Astrocyte of the spinal cord (primary cell): Measurements from ENCODE around the gene GPR68.
A peak's percentile ranks its signal among the peaks of the same experiment; 100 is the strongest.
"Not testable (repeated sequence)": the region's sequence is repeated elsewhere in the genome, so short reads cannot be mapped to it uniquely, and the experiment has no call there.

Experiments
- DNase-seq: peaks from one replicate; pipeline ENCODE4 v3.0.0; 2011; ENCODE audit warnings: low read depth, low spot score
- H3K4me3 ChIP-seq: 2 replicates; pipeline ENCODE4 v1.5.1; 2011; ENCODE audit warnings: low read depth, mild to moderate bottlenecking, low read length, moderate library complexity
- CTCF ChIP-seq: IDR thresholded peaks from 2 replicates; pipeline ENCODE4 v1.5.1; 2012; ENCODE audit warnings: low read depth, mild to moderate bottlenecking, low read length, inconsistent platforms
- in situ Hi-C: cut with HindIII; loops from 2 replicates; pipeline ENCODE4 v1.10.0; 2017; ENCODE audit warnings: low sequenced_read_pairs

The GPR68 gene

GRCh38 chr14:91270188-91270587 lies 25.7 kb upstream of the GPR68 start:
- in situ Hi-C loops, result no loop called here
- H3K4me3 ChIP-seq, result no peak overlapping the region
- TF ChIP-seq CTCF, result no peak
- DNase-seq, result no peak

GRCh38 chr14:91269076-91269991 lies 24.8 kb upstream of the GPR68 start:
- in situ Hi-C loops, result no loop called here
- H3K4me3 ChIP-seq, result no peak overlapping the region
- no peak for TF ChIP-seq CTCF
- no peak for DNase-seq

GRCh38 chr14:91267965-91268437 lies 23.5 kb upstream of the GPR68 start:
- no peak for TF ChIP-seq CTCF
- no peak overlapping the region for H3K4me3 ChIP-seq
- no peak for DNase-seq
- in situ Hi-C loops, result no loop called here

GRCh38 chr14:91266276-91266675 lies 21.8 kb upstream of the GPR68 start:
- in situ Hi-C loops, result not testable (repeated sequence)

GRCh38 chr14:91265404-91265803 lies 20.9 kb upstream of the GPR68 start:
- DNase-seq, result no peak
- TF ChIP-seq CTCF, result no peak
- in situ Hi-C loops, result no loop called here
- H3K4me3 ChIP-seq, result no peak overlapping the region

More at GRCh38 chr14:91266276-91266675, 21.8 kb upstream of the GPR68 start:
- not testable (repeated sequence) for DNase-seq, H3K4me3 ChIP-seq

GRCh38 chr14:91264151-91265150 lies 19.9 kb upstream of the GPR68 start:
- peak overlapping the region; percentile 28 for H3K4me3 ChIP-seq
- no peak for DNase-seq
- TF ChIP-seq CTCF, result no peak
- in situ Hi-C loops, result no loop called here
